HEK293 (cell line): ENCODE measurements around the gene TEX2.

Source experiments
- AEBP2 ChIP-seq: fragments of 450-650 bp; formaldehyde crosslinking; IDR thresholded peaks from 2 replicates; pipeline ENCODE4 v1.5.1; 2016; ENCODE audit warnings: missing biosample characterization, missing genetic modification characterization, borderline replicate concordance
- ATF2 ChIP-seq: fragments of 450-650 bp; formaldehyde crosslinking; IDR thresholded peaks from 2 replicates; pipeline ENCODE4 v1.5.1; 2016; ENCODE audit warnings: missing biosample characterization, missing genetic modification characterization, low read depth
- INSM2 ChIP-seq: fragments of 450-650 bp; formaldehyde crosslinking; IDR thresholded peaks from 2 replicates; pipeline ENCODE4 v1.5.1; 2016; ENCODE audit warnings: missing biosample characterization, missing genetic modification characterization
- KLF10 ChIP-seq: fragments of 450-650 bp; IDR thresholded peaks from 2 replicates; pipeline ENCODE4 v1.5.1; 2018; ENCODE audit warnings: missing biosample characterization, mild to moderate bottlenecking, missing genetic modification characterization
- PRDM6 ChIP-seq: fragments of 450-650 bp; formaldehyde crosslinking; IDR thresholded peaks from 2 replicates; pipeline ENCODE4 v1.5.1; 2017; ENCODE audit warnings: missing biosample characterization, missing genetic modification characterization
- REST ChIP-seq: fragments of 450-650 bp; formaldehyde crosslinking; IDR thresholded peaks from 2 replicates; pipeline ENCODE4 v1.5.1; 2016; ENCODE audit warnings: missing biosample characterization, missing genetic modification characterization
- SCRT1 ChIP-seq: fragments of 450-650 bp; formaldehyde crosslinking; IDR thresholded peaks from 2 replicates; pipeline ENCODE4 v1.5.1; 2016; ENCODE audit warnings: missing biosample characterization, missing genetic modification characterization, borderline replicate concordance
- ZBTB17 ChIP-seq: fragments of 450-650 bp; formaldehyde crosslinking; IDR thresholded peaks from 2 replicates; pipeline ENCODE4 v1.5.1; 2016; ENCODE audit warnings: missing biosample characterization, missing genetic modification characterization
- ZBTB48 ChIP-seq: fragments of 450-650 bp; formaldehyde crosslinking; IDR thresholded peaks from 2 replicates; pipeline ENCODE4 v1.5.1; 2016; ENCODE audit warnings: missing biosample characterization, missing genetic modification characterization
- ZBTB7A ChIP-seq: fragments of 450-650 bp; formaldehyde crosslinking; IDR thresholded peaks from 2 replicates; pipeline ENCODE4 v1.5.1; 2016; ENCODE audit warnings: low read depth, missing biosample characterization, missing genetic modification characterization
- ZNF211 ChIP-seq: fragments of 450-650 bp; formaldehyde crosslinking; IDR thresholded peaks from 2 replicates; pipeline ENCODE4 v1.5.1; 2016; ENCODE audit warnings: low read depth, missing biosample characterization, missing genetic modification characterization
- ZNF223 ChIP-seq: fragments of 450-650 bp; formaldehyde crosslinking; IDR thresholded peaks from 2 replicates; pipeline ENCODE4 v1.5.1; 2016; ENCODE audit warnings: missing biosample characterization, missing genetic modification characterization
- ZNF280D ChIP-seq: fragments of 450-650 bp; formaldehyde crosslinking; IDR thresholded peaks from 2 replicates; pipeline ENCODE4 v1.5.1; 2016; ENCODE audit warnings: missing biosample characterization, missing genetic modification characterization
- ZNF292 ChIP-seq: fragments of 450-650 bp; formaldehyde crosslinking; IDR thresholded peaks from 2 replicates; pipeline ENCODE4 v1.5.1; 2016; ENCODE audit warnings: low read depth, missing biosample characterization, missing genetic modification characterization, borderline replicate concordance
- ZNF473 ChIP-seq: fragments of 450-650 bp; formaldehyde crosslinking; IDR thresholded peaks from 2 replicates; pipeline ENCODE4 v1.5.1; 2017; ENCODE audit warnings: missing biosample characterization, missing genetic modification characterization
- ZNF48 ChIP-seq: fragments of 450-650 bp; formaldehyde crosslinking; IDR thresholded peaks from 2 replicates; pipeline ENCODE4 v1.5.1; 2016; ENCODE audit warnings: missing biosample characterization, missing genetic modification characterization
- ZNF518A ChIP-seq: fragments of 450-650 bp; formaldehyde crosslinking; conservative IDR thresholded peaks from 2 replicates; pipeline ENCODE4 v1.5.1; 2016; ENCODE audit warnings: low read depth, missing biosample characterization, missing genetic modification characterization
- ZNF664 ChIP-seq: fragments of 450-650 bp; formaldehyde crosslinking; IDR thresholded peaks from 2 replicates; pipeline ENCODE4 v1.5.1; 2016; ENCODE audit warnings: missing biosample characterization, missing genetic modification characterization
- ZNF792 ChIP-seq: fragments of 450-650 bp; formaldehyde crosslinking; IDR thresholded peaks from 2 replicates; pipeline ENCODE4 v1.5.1; 2016; ENCODE audit warnings: missing biosample characterization, missing genetic modification characterization
- ZSCAN23 ChIP-seq: fragments of 450-650 bp; formaldehyde crosslinking; IDR thresholded peaks from 2 replicates; pipeline ENCODE4 v1.5.1; 2016; ENCODE audit warnings: missing biosample characterization, missing genetic modification characterization

TEX2 gene

GRCh38 chr17:64216338-64217248 is 46.5 kb downstream of the TEX2 start (continued):
- no peak for TF ChIP-seq ZNF518A
- no peak for TF ChIP-seq INSM2 (tag by site-specific recombination)
- TF ChIP-seq SCRT1 (tag by site-specific recombination) = no peak
- no peak for TF ChIP-seq ZNF792
- TF ChIP-seq ZNF48 (tag by site-specific recombination) = no peak
- TF ChIP-seq ZNF292 (tag by site-specific recombination) = no peak
- TF ChIP-seq ZNF664 (tag by site-specific recombination) = no peak
- TF ChIP-seq REST (tag by site-specific recombination) = no peak
- TF ChIP-seq ZBTB17 (tag by site-specific recombination) = peak; percentile 66
- TF ChIP-seq ZNF473 (tag by site-specific recombination) = no peak
- TF ChIP-seq PRDM6 = no peak; the same call in 1 of the 2 replicates
- TF ChIP-seq KLF10 = no peak
- no peak for TF ChIP-seq ZSCAN23 (tag by site-specific recombination)
- TF ChIP-seq ZNF211 (tag by site-specific recombination) = no peak
- no peak for TF ChIP-seq ZBTB48 (tag by site-specific recombination)
- TF ChIP-seq AEBP2 (tag by site-specific recombination) = no peak
- no peak for TF ChIP-seq ZNF280D
- TF ChIP-seq ZNF223 (tag by site-specific recombination) = no peak
- TF ChIP-seq ATF2 (tag by site-specific recombination) = no peak
- TF ChIP-seq ZBTB7A (tag by site-specific recombination) = no peak
